ENCODE data around the gene LRMDA. TPM values are rescaled to one million over a fixed set of nuclear protein-coding genes. Genes with fewer than 3 reads are reported as not detected.

Gene LRMDA
- total and polyA plus RNA-seq, 2 of the 4 experiments (the other 2 are of a cell fraction): 0.07 TPM; not detected in 1

DNA sequence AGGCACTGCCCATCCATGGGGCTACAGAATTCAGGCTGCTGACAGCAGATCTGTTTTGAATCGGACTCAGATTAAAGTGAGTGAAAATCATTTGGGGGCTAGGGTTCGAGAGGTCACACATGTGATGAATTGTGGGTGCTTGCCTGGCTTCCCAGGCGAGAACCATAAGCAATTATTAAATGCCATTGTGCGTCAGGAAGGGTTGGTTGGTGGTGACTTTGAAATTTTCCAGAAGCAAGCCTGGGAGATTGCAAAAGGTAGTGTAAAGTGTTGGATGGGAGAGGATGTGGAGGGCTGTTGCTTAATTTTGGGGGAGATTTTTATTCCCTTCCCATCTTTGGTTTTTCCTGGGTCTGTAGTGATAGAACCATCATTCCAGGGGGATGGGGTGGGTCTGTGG lies 34.6 kb downstream of the LRMDA start:
- intact Hi-C loops (cut with micrococcal nuclease): no loop called here
- BruUV-seq (replicated peaks): no TSS peak

More for the DNA sequence above, 34.6 kb downstream of the LRMDA start:
- Histone ChIP-seq H2AFZ (replicated peaks; ENCODE audit: low read length, poor library complexity) (no peak overlapping the region), H3K56ac (ENCODE audit: extremely low read depth, insufficient read depth, low read length) (no peak overlapping the region), H3K4me3 (ENCODE audit: insufficient read depth, low read depth, low read length) (no peak overlapping the region), H2BK20ac (ENCODE audit: low read depth, low read length) (no peak overlapping the region), H2AK5ac (ENCODE audit: low read depth, low read length) (no peak overlapping the region), H4K91ac (ENCODE audit: insufficient read depth, low read depth, low read length) (no peak overlapping the region), H3K36me3 (ENCODE audit: control insufficient read depth, insufficient read depth, low read length) (no peaks in the 10 kb centered on the region), H3K23ac (ENCODE audit: low read depth, low read length) (no peak overlapping the region), H2BK15ac (ENCODE audit: low read depth, low read length) (no peak overlapping the region), H4K8ac (ENCODE audit: low read depth in 2 of 2, low read length in 2 of 2) (no peak overlapping the region), H3K9me1 (ENCODE audit: insufficient read depth, low read length) (0 out of 2 replicates have a peak, but pooled peaks cover 7% of the 10 kb centered on the region), H3K18ac (ENCODE audit: low read depth, low read length) (no peak overlapping the region), H3K27ac (ENCODE audit: insufficient read depth, low read length) (no peak overlapping the region), H2BK120ac (ENCODE audit: low read depth, low read length) (no peak overlapping the region), H2AK9ac (replicated peaks; ENCODE audit: low read depth, low read length, poor library complexity) (no peak overlapping the region), H3K27me3 (ENCODE audit: control insufficient read depth, insufficient read depth, low read length) (peaks cover 2% of the 10 kb centered on the region; the same call in 1 of the 2 replicates), H3K4me1 (ENCODE audit: control insufficient read depth, insufficient read depth, low read length) (peaks cover 10% of the 10 kb centered on the region; the same call in 1 of the 2 replicates), H4K5ac (ENCODE audit: low read depth, low read length) (no peak overlapping the region), H3K9me3 (ENCODE audit: control insufficient read depth, insufficient read depth, low read length) (no peaks in the 10 kb centered on the region), H3K4me2 (ENCODE audit: low read depth, low read length) (no peak overlapping the region), H3K79me1 (ENCODE audit: low read depth in 1 of 2, low read length in 2 of 2) (no peaks in the 10 kb centered on the region), H3K9ac (ENCODE audit: low read depth, low read length) (no peak overlapping the region), H3K4ac (ENCODE audit: low read depth, low read length) (no peak overlapping the region), H2BK5ac (ENCODE audit: low read depth, low read length, poor library complexity, severe bottlenecking) (no peak overlapping the region), H4K20me1 (ENCODE audit: insufficient read depth, low read length) (no peaks in the 10 kb centered on the region), H3K14ac (replicated peaks; ENCODE audit: low read depth, low read length) (no peak overlapping the region)
- in situ Hi-C loops (cut with MboI; ENCODE audit: low sequenced_read_pairs): no loop called here
- TF ChIP-seq USF2 (IDR thresholded peaks at IDR 0.05; ENCODE audit: low read depth, low read length) (no peak), SMC3 (IDR thresholded peaks at IDR 0.05; ENCODE audit: low read depth, low read length) (no peak), MXI1 (IDR thresholded peaks at IDR 0.05; ENCODE audit: borderline replicate concordance, low read depth, low read length) (no peak), BHLHE40 (IDR thresholded peaks at IDR 0.05; ENCODE audit: low read depth, low read length) (no peak), FOS (IDR thresholded peaks at IDR 0.05; ENCODE audit: low read depth, low read length) (no peak), CHD1 (IDR thresholded peaks at IDR 0.05; ENCODE audit: low read depth, low read length) (no peak), CEBPB (IDR thresholded peaks at IDR 0.05; ENCODE audit: low read depth, low read length) (no peak), POLR2A (IDR thresholded peaks at IDR 0.05; ENCODE audit: low read depth, low read length) (no peak), MAZ (IDR thresholded peaks at IDR 0.05; ENCODE audit: borderline replicate concordance, low read depth, low read length) (no peak), NFE2L2 (IDR thresholded peaks at IDR 0.05; ENCODE audit: low read depth, low read length) (no peak), MAFK (IDR thresholded peaks at IDR 0.05; ENCODE audit: low read depth, low read length) (no peak), RCOR1 (IDR thresholded peaks at IDR 0.05; ENCODE audit: insufficient replicate concordance, low read length) (no peak), RFX5 (IDR thresholded peaks at IDR 0.05; ENCODE audit: low read depth, low read length) (no peak), RAD21 (IDR thresholded peaks at IDR 0.05; ENCODE audit: low read length) (no peak)
- TF ChIP-seq, protein P1, sequence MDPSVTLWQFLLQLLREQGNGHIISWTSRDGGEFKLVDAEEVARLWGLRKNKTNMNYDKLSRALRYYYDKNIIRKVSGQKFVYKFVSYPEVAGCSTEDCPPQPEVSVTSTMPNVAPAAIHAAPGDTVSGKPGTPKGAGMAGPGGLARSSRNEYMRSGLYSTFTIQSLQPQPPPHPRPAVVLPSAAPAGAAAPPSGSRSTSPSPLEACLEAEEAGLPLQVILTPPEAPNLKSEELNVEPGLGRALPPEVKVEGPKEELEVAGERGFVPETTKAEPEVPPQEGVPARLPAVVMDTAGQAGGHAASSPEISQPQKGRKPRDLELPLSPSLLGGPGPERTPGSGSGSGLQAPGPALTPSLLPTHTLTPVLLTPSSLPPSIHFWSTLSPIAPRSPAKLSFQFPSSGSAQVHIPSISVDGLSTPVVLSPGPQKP (IDR thresholded peaks at IDR 0.05; ENCODE audit: borderline replicate concordance, low read depth, low read length): no peak
- TF ChIP-seq, protein P2, sequence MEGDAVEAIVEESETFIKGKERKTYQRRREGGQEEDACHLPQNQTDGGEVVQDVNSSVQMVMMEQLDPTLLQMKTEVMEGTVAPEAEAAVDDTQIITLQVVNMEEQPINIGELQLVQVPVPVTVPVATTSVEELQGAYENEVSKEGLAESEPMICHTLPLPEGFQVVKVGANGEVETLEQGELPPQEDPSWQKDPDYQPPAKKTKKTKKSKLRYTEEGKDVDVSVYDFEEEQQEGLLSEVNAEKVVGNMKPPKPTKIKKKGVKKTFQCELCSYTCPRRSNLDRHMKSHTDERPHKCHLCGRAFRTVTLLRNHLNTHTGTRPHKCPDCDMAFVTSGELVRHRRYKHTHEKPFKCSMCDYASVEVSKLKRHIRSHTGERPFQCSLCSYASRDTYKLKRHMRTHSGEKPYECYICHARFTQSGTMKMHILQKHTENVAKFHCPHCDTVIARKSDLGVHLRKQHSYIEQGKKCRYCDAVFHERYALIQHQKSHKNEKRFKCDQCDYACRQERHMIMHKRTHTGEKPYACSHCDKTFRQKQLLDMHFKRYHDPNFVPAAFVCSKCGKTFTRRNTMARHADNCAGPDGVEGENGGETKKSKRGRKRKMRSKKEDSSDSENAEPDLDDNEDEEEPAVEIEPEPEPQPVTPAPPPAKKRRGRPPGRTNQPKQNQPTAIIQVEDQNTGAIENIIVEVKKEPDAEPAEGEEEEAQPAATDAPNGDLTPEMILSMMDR (conservative IDR thresholded peaks at IDR 0.05; ENCODE audit: low read depth, low read length): no peak
- ChIA-PET POLR2A (ENCODE audit: unreplicated experiment) (no interaction called here), CTCF (no interaction called here)
- dilution Hi-C loops (cut with HindIII; ENCODE audit: low sequenced_read_pairs, unreplicated experiment): no loop called here
- ATAC-seq (ENCODE audit: low read depth) (no peak), DNase-seq (no peak)
- 88% methylated on average over 1 of the region's 4 CpGs; no CpG with 5 or more reads in 1 of the 2 experiments for WGBS, 2 experiments (ENCODE audit: extremely low coverage in 2 of 2, insufficient read length in 1 of 2)

Data from IMR-90 (cell line).